Measurements from ENCODE around the gene OR52N2.

The OR52N2 gene

GRCh38 chr11:5865826-5866225 is 57.1 kb downstream of the OR52N2 start:
- in situ Hi-C loops (cut with HindIII; ENCODE audit: low sequenced_read_pairs): no loop called here
- no peak overlapping the region for H3K4me3 ChIP-seq (ENCODE audit: low read depth, low read length)
- DNase-seq (ENCODE audit: low read depth): no peak
- no peak for TF ChIP-seq CTCF (IDR thresholded peaks at IDR 0.05; ENCODE audit: low read depth, low read length, missing control alignments)

All from astrocyte of the cerebellum (primary cell).